Prostate gland (tissue), 2 donors: ENCODE results near the gene TTC38.

ENCODE experiments used
- CTCF ChIP-seq, 4 experiments: fragments of 200-600 bp in 2 of 4; fragments of 450-650 bp in 2 of 4; sonication (generic) in 2 of 4; IDR thresholded peaks; 1 replicate in 3 of 4; 2 replicates in 1 of 4; pipeline ENCODE4 v1.5.1; 2016 to 2019; ENCODE audit warnings: antibody characterized with exemption in 4 of 4, mild to moderate bottlenecking in 2 of 4, moderate library complexity in 2 of 4
- POLR2A ChIP-seq: fragments of 450-650 bp; IDR thresholded peaks from one replicate; pipeline ENCODE4 v1.6.1; 2016; ENCODE audit warnings: antibody characterized with exemption, mild to moderate bottlenecking
- POLR2AphosphoS5 ChIP-seq: sonication (generic); formaldehyde crosslinking; IDR thresholded peaks from one replicate; pipeline ENCODE4 v1.6.1; 2017; ENCODE audit warnings: antibody characterized with exemption

GRCh38 chr22:46326066-46326680 is 58.4 kb downstream of the TTC38 start:
- TF ChIP-seq POLR2AphosphoS5 (no peak), CTCF (IDR thresholded peaks at IDR 0.05) (no peak), POLR2A (no peak)
